GM04503 (cell line): ENCODE measurements around the gene TP53.

Source experiments
- DNase-seq: peaks from one replicate; pipeline ENCODE4 v3.0.0-alpha.2; 2012; ENCODE audit warnings: low read depth

The TP53 gene

DNA sequence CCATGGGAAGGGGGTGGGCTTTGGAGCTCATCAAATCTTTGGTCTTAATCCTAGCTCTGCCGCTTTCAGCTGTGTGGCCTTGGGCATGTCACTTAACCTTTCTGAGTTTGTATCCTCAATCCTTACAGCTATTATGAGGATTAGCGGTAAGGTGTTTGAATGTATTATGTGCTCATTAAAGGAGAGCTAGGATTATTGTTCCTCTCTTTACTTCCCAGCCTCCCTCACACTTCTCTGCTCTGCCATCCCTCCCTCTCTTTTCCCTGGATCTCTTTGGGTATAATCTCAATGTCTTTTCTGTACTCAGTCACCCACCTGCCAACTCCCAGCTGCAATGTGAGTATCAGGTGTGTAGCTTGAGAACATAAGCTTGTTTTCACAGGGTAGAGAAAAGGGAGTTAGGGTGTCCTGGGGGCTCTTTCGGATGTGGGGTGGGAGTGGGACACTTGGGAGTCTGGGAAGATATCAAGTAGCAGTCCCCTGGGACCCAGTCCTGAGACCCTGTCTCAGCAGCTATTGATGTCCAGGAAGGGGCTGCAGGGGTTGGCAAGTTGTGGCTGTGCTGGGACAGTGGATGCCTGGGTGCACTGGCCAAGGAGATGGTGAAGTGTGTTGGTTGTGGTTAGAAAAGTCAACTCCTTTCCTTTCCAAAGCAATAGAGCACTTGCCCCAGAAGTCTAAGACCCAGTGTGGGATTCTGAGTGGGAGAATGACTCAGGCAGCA lies 19.5 kb upstream of the TP53 start:
- DNase-seq: no peak

DNA sequence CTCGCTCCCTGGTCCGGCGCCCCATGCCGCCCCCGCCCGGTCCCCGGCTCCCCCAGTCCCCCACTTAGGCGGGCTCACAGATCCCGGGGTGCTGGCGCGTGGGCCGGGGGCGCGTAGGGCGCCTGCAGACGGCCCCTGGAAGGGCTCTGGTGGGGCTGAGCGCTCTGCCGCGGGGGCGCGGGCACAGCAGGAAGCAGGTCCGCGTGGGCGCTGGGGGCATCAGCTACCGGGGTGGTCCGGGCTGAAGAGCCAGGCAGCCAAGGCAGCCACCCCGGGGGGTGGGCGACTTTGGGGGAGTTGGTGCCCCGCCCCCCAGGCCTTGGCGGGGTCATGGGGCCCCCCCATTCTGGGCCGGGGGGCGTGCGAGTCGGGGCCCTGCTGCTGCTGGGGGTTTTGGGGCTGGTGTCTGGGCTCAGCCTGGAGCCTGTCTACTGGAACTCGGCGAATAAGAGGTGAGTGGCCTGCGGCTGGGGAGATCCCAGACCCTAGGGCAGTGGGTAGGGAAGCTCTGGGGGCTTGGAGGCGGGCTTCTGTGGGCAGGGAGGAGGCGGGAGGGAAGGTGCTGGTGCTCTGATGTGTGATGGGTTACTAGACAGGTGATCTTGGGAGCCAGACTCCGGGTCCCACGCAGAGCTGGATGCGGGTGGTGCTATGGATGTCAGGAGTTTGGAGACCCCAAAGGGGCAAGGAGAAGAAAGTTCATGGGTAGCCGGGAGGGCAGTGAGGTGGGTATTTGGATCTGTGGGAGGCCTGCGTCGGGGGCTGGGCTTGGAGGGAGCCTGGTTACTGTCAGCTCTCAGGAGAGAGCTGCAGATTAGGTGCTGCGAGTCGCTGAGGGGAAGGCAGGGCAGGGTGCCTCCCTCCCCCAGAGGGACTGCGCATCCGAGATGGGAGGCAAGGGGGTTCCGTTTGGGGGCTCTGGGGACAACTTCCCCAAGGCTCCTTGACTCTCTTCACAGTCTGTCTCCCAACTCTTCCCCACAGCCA lies 18.3 kb upstream of the TP53 start:
- DNase-seq: no peak

DNA sequence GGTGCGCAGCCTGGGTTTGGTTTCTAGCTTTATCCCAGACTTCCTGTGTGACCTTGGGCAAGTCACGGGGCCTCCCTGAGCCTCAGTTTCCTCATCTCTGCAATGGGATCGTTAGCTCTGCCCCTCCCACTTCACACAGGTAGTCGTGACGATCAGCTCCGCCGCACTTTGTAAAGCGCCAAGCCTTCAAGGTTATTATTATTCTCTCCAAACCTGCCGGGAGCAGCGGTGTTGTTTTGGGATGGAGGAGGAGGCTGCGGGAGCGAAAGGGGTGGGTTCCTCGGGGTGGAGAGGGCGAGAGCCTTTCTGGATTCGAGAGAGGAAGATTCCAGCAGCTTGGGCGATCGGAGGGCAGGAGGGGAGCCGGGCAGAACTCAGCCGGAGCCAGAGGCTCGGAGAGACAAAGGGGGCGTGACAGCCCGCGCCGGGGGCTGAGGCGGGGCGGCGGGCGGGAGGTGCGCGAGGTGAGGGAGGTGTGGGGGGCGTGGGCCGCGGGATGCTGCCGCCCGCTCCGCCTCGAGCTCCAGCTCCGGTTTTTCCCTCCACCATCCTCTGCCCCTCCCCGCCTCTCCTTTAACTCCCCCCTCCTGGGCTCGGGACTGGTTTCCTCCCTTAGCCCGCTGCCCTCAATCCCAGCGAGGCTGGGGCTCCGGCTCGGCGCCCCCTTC lies 17.4 kb upstream of the TP53 start, which contains the start of gene EFNB3:
Gene EFNB3, plus strand, starts transcription at position 602 of the 668 bp plus-strand sequence. CDS start 397 bp downstream, outside the sequence.
- DNase-seq: no peak

DNA sequence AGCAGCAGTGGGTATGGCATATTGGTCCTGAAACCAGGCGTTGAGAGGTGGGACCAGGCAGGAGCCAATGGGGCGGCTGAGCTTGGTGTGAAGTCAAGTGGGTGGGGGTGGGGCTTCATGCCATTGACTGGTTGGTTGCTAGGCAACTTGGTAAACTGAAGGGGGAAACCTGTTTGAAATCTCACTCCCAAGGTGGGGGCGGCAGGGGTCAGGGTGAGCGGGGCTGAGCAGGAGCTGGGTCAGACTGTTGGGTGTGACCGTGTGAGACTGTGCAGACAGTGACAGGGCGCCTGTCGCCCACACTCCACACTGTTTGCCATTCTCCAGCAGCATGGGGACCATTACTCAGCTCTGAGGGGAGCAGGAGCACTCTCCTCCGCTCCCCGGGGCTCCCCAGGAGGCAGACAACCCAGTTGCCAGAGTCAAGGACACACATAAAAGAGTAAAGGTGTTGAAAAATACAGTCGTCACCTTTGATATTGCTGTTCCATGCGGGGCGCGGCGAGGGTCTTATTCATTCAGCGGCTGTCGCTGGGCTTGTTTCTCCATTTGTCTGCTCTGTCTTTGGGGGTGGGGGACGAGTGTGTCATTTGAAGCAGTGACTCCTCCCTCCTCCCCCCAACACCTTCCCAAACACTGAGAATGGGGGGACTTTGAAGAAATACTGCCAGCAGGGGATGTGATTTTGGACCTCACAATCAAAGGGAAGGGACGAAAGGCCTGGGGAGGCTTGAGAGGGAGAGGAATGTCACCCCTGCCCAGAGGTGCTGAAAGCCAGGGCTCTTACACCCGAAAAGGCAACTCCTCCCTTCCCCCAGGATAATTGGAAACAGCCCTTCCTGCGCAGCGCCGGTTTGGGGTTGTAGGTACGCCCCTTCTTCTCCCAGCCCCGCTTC lies 16.5 kb upstream of the TP53 start:
- DNase-seq: no peak

DNA sequence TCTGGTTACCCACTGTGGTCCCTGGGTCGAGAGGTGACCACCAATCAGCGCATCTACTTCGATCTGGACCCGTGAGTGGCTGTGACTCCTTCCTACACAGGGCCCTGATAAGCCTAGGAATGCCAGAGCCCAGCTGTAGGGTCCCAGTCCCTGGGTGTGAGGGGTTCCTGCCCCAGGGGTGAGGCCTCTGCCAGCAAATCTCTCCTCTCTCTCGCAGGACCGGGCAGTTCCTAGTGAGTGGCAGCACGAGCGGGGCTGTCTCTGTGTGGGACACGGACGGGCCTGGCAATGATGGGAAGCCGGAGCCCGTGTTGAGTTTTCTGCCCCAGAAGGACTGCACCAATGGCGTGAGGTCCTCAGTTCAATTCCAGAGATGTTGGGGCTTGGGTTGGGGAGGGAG lies 15.5 kb upstream of the TP53 start:
- no peak for DNase-seq

DNA sequence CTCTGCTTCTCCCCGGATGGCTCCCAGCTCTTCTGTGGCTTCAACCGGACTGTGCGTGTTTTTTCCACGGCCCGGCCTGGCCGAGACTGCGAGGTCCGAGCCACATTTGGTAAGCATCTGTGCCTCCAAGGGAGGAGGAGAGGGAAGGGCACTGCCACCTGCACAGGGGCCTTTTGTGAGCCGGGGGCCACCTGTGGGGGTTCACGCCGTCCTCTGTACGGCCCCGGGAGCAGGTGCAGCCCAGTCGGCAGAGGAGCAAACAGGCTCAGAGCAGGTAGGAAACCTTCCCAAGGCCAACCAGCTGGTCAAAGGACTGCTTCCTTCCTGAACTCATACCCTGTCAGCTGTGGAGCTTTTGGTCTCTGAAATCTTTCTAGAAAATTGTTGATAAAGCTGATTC lies 14.4 kb upstream of the TP53 start:
- no peak for DNase-seq

DNA sequence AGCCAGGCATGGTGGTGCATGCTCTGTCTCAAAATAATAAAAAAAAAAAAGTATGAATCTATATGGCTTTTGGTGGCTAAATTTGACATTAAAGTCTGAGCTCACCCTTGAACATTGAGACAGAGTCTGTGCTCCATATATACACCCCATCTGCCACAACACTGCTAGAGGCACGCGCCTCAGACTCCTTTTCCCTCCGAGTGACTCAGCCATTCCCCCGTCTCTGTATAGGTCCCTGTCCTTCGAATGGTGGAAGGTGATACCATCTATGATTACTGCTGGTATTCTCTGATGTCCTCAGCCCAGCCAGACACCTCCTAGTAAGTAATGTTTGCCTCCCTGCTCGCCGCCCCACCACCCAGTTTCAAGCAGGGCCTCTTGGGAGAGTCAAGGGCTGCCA lies 13.2 kb upstream of the TP53 start:
- DNase-seq: no peak

DNA sequence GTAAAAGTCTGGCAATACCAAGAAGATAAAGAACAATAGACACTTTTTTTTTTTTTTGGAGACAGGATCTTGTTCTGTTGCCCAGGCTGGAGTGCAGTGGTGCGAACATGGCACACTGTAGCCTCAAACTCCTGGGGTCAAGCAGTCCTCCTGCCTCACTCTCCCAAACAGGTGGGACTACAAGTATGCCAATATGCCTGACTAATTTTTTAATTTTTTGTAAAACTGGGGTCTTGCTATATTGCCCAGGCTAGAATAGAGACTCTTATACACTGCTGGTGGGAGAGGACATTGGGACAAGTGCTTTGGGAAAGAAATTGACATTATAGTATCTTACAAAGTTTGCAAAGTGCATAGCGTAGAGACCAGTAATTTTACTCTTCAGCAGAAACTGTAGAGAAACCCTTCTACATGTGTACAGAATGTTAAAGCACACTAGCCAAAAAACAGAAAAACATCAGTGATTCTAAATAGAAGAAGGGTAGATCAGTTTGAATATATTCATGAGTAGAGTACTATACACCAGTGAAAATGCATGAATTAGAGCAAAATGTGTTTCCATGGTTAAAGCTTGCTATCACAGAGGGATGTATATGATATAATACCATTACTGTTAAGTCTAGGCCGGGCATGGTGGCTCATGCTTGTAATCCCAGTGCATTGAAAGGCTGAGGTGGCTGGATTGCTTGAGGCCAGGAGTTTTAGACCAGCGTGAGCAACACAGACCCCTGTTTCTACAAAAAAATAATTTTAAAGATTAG lies 10.7 kb upstream of the TP53 start:
- no peak for DNase-seq

DNA sequence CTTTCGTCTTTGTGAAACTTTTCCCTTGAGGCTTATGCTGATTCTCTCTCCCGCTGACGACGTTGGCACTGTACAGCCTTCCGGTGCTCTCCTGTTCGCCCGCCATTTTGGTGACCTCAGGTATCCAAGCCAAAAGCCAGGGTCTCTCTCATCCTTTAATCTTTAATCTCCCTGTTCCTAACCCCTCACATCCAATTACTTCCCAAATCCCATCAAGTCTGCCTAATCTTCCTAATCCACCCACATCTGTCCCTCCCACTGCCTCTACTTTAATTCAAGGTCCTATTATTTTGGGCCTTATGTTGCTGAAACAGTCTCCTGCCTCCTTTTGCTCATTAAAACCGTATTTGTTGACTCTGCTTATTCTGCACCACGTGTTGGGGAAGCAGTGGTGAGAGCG lies 8.3 kb upstream of the TP53 start:
- DNase-seq: no peak

DNA sequence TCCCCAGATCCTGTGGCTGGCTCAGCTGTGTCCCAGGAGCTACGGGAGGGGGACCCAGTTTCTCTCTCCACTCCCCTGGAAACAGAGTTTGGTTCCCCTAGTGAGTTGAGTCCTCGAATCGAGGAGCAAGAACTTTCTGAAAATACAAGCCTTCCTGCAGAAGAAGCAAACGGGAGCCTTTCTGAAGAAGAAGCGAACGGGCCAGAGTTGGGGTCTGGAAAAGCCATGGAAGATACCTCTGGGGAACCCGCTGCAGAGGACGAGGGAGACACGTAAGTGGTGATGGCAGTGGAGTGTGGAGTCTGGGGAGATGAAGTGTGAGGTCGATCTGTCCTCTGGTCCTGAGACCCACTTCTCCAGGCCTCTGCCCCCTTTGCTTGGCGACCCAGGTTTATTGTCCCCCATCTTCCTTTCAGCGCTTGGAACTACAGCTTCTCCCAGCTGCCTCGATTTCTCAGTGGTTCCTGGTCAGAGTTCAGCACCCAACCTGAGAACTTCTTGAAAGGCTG lies 1.6 kb upstream of the TP53 start:
- DNase-seq: no peak

DNA sequence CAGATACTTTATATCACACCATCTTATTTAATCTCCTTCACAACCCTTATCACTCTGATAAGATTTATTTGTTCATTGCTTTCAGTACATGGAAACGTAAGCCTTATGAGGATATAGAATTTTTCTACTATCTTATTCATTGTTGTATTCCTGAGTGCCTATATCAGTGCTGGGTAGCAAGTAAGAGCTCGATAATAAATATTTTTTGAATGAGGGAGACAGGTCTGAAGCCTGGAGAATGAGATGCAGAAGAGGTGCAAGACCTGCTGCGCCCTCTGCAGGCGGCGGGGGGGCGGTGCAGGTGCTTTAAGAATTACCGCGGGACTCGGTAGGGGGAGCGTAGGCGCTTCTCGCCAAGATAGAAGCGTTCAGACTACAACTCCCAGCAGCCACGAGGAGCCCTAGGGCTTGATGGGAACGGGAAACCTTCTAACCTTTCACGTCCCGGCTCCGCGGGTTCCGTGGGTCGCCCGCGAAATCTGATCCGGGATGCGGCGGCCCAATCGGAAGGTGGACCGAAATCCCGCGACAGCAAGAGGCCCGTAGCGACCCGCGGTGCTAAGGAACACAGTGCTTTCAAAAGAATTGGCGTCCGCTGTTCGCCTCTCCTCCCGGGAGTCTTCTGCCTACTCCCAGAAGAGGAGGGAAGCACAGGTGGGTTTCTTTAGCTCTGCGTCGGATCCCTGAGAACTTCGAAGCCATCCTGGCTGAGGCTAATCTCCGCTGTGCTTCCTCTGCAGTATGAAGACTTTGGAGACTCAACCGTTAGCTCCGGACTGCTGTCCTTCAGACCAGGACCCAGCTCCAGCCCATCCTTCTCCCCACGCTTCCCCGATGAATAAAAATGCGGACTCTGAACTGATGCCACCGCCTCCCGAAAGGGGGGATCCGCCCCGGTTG lies 868 bp upstream of the TP53 start, which contains the start of gene WRAP53:
Gene WRAP53, plus strand, starts transcription at position 570 of the 900 bp plus-strand sequence. Its CDS starts 172 bp downstream, at position 742.
- peak; percentile 96 for DNase-seq

DNA sequence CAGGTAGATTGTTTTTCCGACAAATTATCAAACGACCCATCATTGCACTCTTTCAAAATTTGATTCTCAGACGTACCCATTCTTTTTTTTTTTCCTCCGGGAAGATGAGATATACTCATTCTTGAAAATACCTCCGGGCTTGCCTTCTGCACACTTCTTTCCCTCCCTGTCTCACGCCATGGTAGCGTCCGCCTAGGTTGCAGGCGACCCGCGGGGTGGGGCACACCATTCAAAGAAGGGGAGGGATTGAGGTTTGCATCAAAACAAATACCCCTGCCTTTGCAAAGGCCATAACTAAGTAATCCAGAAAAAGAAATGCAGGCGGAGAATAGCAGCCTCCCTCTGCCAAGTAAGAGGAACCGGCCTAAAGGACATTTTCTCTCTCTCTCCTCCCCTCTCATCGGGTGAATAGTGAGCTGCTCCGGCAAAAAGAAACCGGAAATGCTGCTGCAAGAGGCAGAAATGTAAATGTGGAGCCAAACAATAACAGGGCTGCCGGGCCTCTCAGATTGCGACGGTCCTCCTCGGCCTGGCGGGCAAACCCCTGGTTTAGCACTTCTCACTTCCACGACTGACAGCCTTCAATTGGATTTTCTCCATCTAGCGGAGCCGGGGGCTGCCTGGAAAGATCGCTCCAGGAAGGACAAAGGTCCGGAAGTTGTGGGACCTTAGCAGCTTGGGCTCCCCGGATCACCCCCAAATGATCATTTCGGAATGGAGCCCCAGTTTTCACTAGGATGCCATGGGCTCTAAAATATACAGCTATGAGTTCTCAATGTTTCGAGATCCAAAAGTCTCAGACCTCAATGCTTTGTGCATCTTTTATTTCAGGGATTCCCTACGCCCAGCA lies 843 bp downstream of the TP53 start:
- peak; percentile 72 for DNase-seq

DNA sequence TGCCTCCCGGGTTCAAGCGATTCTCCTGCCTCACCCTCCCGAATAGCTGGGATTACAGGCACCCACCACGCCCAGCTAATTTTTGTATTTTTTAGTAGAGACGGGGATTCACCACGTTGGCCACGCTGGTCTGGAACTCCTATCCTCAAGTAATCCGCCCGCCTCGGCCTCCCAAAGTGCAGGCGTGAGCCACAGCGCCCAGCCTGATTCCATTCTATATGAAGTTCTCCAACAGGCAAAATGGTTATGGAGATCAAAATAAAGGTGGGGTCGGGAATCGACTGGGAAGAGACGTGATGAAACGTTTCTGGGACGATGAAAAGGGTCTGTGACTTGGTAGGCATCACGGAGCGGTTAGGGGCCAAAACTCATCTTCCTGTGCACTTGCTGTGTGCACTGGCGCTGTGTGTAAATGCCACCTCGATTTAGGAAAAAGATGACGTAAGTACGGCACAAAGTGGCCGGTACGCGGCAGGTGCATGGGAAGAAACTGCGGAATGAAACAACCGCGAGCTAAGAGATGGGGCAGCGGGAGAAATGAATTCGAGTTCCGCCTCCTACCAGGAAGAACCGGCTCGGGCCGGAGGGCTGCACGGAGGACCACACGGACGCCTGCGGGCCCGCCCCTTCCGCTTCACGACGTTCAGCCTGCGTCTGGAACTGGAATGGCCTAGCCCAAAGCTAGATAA lies 1.6 kb downstream of the TP53 start:
- DNase-seq: no peak

DNA sequence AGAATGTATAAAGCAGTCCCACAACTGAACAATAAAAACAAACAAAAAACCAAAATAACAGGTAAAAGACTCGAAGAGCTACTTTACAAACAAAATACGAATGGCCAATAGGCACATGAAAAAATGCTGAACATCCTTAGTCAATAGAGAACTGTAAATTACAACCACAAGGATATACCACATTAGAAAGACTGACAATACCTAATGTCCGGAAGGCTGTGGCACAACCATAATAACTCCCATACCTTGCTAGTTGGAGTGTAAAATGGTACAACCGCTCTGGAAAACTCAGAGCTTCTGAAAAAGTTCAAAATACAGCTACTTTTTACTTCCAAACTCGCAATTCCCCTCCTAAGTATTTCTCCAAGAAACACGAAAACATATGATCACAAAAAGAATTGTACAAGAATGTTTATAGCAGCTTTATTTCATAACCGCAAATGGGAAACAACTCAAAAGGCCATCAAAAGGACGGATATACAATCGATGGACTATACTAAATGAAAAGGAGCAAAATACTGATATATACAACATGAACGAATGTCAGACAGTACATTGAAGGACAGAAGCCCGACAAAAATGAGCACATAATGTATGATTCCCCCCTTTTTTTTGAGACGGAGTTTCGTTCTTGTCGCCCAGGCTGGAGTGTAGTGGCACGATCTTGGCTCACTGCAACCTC lies 2.3 kb downstream of the TP53 start:
- DNase-seq: no peak

DNA sequence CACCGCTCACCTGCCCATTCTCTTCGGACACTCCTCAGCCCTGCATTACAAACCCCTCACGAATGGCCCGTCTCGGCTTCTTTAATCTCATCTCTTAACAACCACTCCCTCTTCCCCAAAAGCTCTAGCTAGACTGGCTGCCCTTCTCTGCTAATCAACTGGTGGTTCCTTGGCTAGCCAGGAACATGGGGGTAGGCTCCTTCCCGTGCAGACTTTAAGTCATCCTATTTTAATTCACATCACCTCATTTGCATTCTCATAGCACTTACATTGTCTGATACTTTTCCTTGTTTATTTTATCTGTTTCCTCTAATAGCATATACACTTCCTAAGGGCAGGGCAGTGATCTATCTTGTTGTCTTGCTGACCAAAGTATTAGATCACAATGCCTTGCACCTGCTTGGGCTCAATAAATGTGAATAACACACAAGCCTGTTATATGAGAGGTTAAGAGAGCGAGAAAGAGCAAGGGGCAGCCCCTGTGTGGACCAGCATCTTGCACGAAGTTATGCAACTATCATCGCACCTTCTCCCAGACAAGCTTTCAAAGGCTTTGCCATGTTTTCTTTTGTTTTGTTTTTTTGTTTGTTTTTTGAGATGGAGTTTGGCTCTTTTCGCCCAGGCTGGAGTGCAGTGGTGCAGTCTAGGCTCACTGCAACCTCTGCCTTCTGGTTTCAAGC lies 9.8 kb downstream of the TP53 start:
- DNase-seq: no peak

DNA sequence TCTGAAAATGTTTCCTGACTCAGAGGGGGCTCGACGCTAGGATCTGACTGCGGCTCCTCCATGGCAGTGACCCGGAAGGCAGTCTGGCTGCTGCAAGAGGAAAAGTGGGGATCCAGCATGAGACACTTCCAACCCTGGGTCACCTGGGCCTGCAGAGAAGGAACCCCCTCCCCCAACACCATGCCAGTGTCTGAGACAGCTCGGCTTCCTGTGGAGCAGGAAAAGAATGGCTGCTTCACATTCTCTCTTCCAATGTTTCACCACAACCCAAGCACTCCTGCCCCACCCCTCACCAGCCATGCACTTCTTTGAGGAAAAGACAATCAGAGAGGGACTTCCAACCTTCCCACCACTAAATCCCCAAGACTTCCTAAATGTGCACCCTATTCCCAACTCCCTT lies 10.8 kb downstream of the TP53 start:
- DNase-seq: no peak

DNA sequence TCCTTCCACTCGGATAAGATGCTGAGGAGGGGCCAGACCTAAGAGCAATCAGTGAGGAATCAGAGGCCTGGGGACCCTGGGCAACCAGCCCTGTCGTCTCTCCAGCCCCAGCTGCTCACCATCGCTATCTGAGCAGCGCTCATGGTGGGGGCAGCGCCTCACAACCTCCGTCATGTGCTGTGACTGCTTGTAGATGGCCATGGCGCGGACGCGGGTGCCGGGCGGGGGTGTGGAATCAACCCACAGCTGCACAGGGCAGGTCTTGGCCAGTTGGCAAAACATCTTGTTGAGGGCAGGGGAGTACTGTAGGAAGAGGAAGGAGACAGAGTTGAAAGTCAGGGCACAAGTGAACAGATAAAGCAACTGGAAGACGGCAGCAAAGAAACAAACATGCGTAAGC lies 12.4 kb downstream of the TP53 start:
- no peak for DNase-seq
